Gastroesophageal sphincter (tissue), 4 donors: ENCODE data around the gene IKZF2. TPM values are rescaled to one million over a fixed set of nuclear protein-coding genes. Genes with fewer than 3 reads are reported as not detected.

Experiments
- ATAC-seq: fragments of 150-250 bp; one replicate; pipeline ENCODE4 v1.9.1; 2016; ENCODE audit warnings: mild to moderate bottlenecking, moderate library complexity
- H3K27ac ChIP-seq, 4 donors: fragments of 200-600 bp; sonication (generic) in 3 of 4; 1 replicate in 3 of 4; 2 replicates in 1 of 4; pipeline ENCODE4 v1.5.1; 2016 to 2019
- H3K27me3 ChIP-seq: fragments of 200-600 bp; sonication (generic); one replicate; pipeline ENCODE4 v1.5.1; 2019
- H3K36me3 ChIP-seq, 2 donors: fragments of 200-600 bp; sonication (generic); one replicate each; pipeline ENCODE4 v1.5.1; 2019; ENCODE audit warnings: control low read depth in 1 of 2
- H3K4me1 ChIP-seq, 3 donors: fragments of 200-600 bp; sonication (generic); 1 replicate in 2 of 3; 2 replicates in 1 of 3; pipeline ENCODE4 v1.5.1; 2016 to 2019; ENCODE audit warnings: control low read depth in 2 of 3
- H3K4me3 ChIP-seq, 2 donors: fragments of 200-600 bp; sonication (generic); one replicate each; pipeline ENCODE4 v1.5.1; 2019; ENCODE audit warnings: mild to moderate bottlenecking in 1 of 2, moderate library complexity in 1 of 2
- H3K9me3 ChIP-seq, 3 donors: fragments of 200-600 bp; sonication (generic); one replicate each; pipeline ENCODE4 v1.5.1; 2017 to 2019; ENCODE audit warnings: control low read depth in 2 of 3
- EP300 ChIP-seq: sonication (generic); formaldehyde crosslinking; IDR thresholded peaks from one replicate; pipeline ENCODE4 v1.6.1; 2017; ENCODE audit warnings: antibody characterized with exemption, mild to moderate bottlenecking
- POLR2A ChIP-seq, 2 donors: fragments of 450-650 bp; IDR thresholded peaks; one replicate each; pipeline ENCODE4 v1.6.1; 2017; ENCODE audit warnings: antibody characterized with exemption in 2 of 2, mild to moderate bottlenecking in 2 of 2, moderate library complexity in 1 of 2
- POLR2AphosphoS5 ChIP-seq: sonication (generic); formaldehyde crosslinking; IDR thresholded peaks from one replicate; pipeline ENCODE4 v1.6.1; 2017; ENCODE audit warnings: antibody characterized with exemption
- WGBS, 2 donors: methylation state at CpG; one replicate each; pipeline ENCODE4 v1.1.5; 2018; ENCODE audit warnings: low coverage in 1 of 2; 5-methylcytosine and 5-hydroxymethylcytosine counted together
- total RNA-seq, 4 donors: library from RNA; depleted of rRNA; stranded (reverse); fragments of >200 nt; gene quantifications; one replicate each; pipeline ENCODE4 v1.1.0, GENCODE V29; 2016
- TF ChIP-seq, protein P1 (sequence below), 4 experiments: fragments of 200-600 bp in 2 of 4; fragments of 450-650 bp in 2 of 4; sonication (generic) in 1 of 4; IDR thresholded peaks; one replicate each; pipeline ENCODE4 v1.5.1; 2017 to 2019; ENCODE audit warnings: antibody characterized with exemption in 4 of 4, mild to moderate bottlenecking in 2 of 4, moderate library complexity in 2 of 4

The IKZF2 gene
- total RNA-seq, 4 donors from 2014 or later, result 4.2 to 11.6 (median 9.6) TPM

DNA sequence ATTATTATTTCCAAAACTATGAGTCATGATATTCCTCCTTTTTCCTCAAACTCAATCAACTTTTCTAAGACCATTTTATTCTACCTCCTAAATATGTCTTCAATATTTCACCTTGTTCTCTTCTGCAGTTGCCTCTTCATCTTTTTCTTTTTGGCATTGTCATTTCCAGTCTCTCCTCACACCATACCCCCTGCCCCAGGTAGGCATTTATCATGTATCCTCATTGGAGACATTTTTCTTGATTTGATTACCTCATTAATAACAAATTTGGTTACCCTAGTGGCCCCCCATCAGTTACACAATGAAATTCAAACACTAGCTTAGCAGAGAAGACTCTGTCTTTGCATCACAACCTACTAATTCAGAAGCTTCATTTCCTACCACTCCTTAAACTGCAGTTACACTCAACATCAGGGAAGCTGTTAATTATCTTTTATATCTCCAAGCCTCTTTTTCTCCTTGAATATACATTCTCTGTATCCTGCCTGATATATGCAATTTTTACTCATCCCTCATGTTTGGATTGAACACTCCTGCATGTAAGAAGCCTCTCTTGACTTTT lies 133.0 kb downstream of the IKZF2 start:
- no peaks in the 10 kb centered on the region for H3K27me3 ChIP-seq
- no peak for TF ChIP-seq POLR2AphosphoS5
- no peak for TF ChIP-seq EP300
- TF ChIP-seq, protein P1, sequence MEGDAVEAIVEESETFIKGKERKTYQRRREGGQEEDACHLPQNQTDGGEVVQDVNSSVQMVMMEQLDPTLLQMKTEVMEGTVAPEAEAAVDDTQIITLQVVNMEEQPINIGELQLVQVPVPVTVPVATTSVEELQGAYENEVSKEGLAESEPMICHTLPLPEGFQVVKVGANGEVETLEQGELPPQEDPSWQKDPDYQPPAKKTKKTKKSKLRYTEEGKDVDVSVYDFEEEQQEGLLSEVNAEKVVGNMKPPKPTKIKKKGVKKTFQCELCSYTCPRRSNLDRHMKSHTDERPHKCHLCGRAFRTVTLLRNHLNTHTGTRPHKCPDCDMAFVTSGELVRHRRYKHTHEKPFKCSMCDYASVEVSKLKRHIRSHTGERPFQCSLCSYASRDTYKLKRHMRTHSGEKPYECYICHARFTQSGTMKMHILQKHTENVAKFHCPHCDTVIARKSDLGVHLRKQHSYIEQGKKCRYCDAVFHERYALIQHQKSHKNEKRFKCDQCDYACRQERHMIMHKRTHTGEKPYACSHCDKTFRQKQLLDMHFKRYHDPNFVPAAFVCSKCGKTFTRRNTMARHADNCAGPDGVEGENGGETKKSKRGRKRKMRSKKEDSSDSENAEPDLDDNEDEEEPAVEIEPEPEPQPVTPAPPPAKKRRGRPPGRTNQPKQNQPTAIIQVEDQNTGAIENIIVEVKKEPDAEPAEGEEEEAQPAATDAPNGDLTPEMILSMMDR (IDR thresholded peaks at IDR 0.05), result no peak
- no peak for TF ChIP-seq POLR2A (IDR thresholded peaks at IDR 0.05)
- H3K36me3 ChIP-seq, result peaks cover 0 to 15% of the 10 kb centered on the region in 2 donors
- H3K9me3 ChIP-seq, result no peaks in the 10 kb centered on the region
- no peak overlapping the region for H3K27ac ChIP-seq
- ATAC-seq, result no peak
- no peaks in the 10 kb centered on the region for H3K4me1 ChIP-seq
- H3K4me3 ChIP-seq, result no peak overlapping the region

GRCh38 chr2:213017404-213017803 lies 134.0 kb downstream of the IKZF2 start:
- H3K27ac ChIP-seq, result no peak overlapping the region
- H3K9me3 ChIP-seq, result no peaks in the 10 kb centered on the region
- peaks cover 0 to 15% of the 10 kb centered on the region in 2 donors for H3K36me3 ChIP-seq
- H3K27me3 ChIP-seq, result no peaks in the 10 kb centered on the region
- H3K4me1 ChIP-seq, result no peaks in the 10 kb centered on the region
- WGBS, 2 donors, result 100% methylated on average over 1 of the region's 1 CpG
- TF ChIP-seq, protein P1 (IDR thresholded peaks at IDR 0.05), result no peak
- TF ChIP-seq POLR2AphosphoS5, result no peak
- TF ChIP-seq EP300, result no peak
- no peak for TF ChIP-seq POLR2A (IDR thresholded peaks at IDR 0.05)
- no peak for ATAC-seq
- H3K4me3 ChIP-seq, result no peak overlapping the region

DNA sequence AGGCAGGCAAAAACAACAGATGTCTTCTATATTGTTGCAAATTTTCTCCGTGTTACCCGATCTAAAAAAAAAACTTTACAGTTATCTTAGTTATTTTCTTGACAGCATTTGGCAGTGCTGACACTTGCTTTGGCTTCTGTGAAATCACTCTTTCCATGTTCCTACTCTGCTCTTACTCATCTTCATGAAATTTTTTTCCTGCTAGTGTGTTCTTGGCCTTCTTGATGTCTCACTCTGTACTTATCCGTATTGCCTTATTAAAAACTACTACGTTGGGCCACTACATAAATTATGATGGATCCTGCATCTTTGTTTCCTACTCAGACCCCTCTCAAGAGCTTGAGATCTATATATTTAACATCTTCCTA lies 134.4 kb downstream of the IKZF2 start:
- Histone ChIP-seq H3K9me3 (no peaks in the 10 kb centered on the region), H3K4me1 (no peaks in the 10 kb centered on the region), H3K36me3 (peaks cover 0 to 13% of the 10 kb centered on the region in 2 donors), H3K27ac (no peak overlapping the region), H3K4me3 (no peak overlapping the region), H3K27me3 (no peaks in the 10 kb centered on the region)
- WGBS, 2 donors, result 35 to 72% methylated on average over 4 of the region's 4 CpGs
- TF ChIP-seq, protein P1 (IDR thresholded peaks at IDR 0.05), result no peak
- no peak for TF ChIP-seq POLR2AphosphoS5
- no peak for TF ChIP-seq POLR2A (IDR thresholded peaks at IDR 0.05)
- TF ChIP-seq EP300, result no peak
- no peak for ATAC-seq

DNA sequence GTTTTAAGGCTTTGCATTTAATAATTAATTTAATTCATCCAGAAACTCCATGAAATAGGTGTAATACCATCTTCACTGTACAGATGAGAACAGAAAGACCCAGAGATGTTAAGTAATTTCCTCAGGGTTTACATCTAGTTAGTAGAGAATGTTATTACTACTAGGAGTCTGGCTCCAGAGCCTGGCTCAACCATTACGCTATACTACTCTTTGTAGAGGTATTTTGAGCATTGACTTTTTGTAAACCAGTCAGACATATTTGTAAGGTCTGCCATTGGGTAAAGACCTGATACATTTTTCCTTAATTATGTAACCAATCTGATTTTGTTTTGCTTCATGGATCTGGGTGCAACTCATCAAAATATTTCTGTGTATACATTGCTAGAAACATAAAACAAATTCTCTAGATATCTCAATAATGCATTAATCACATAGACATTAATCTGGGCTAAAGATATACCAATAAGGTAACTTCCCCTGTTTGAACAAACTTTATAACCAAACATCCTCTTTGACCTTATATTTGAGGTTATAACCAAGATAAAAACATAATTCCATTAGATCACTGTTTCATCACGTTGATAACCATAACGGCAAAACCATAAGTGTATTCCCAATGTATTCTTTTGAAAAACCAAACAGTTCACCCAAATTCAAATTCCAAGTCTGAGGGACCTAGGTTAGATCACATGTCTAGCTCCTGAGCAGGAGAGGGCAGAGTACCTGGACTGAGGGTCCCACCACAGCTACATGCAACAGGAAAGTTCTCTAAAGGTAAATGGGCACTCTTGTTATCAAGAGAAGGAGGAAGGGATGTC lies 135.0 kb downstream of the IKZF2 start:
- TF ChIP-seq, protein P1 (IDR thresholded peaks at IDR 0.05), result no peak
- no peak for TF ChIP-seq POLR2A (IDR thresholded peaks at IDR 0.05)
- no peak for TF ChIP-seq POLR2AphosphoS5
- TF ChIP-seq EP300, result no peak
- Histone ChIP-seq H3K27ac (no peak overlapping the region), H3K4me1 (no peaks in the 10 kb centered on the region), H3K4me3 (no peak overlapping the region), H3K36me3 (peaks cover 0 to 12% of the 10 kb centered on the region in 2 donors), H3K27me3 (no peaks in the 10 kb centered on the region), H3K9me3 (no peaks in the 10 kb centered on the region)
- ATAC-seq, result no peak
- WGBS, 2 donors, result 96 to 97% methylated on average over 3 of the region's 3 CpGs
